Measurements from ENCODE around the gene BARHL2.

The BARHL2 gene

DNA sequence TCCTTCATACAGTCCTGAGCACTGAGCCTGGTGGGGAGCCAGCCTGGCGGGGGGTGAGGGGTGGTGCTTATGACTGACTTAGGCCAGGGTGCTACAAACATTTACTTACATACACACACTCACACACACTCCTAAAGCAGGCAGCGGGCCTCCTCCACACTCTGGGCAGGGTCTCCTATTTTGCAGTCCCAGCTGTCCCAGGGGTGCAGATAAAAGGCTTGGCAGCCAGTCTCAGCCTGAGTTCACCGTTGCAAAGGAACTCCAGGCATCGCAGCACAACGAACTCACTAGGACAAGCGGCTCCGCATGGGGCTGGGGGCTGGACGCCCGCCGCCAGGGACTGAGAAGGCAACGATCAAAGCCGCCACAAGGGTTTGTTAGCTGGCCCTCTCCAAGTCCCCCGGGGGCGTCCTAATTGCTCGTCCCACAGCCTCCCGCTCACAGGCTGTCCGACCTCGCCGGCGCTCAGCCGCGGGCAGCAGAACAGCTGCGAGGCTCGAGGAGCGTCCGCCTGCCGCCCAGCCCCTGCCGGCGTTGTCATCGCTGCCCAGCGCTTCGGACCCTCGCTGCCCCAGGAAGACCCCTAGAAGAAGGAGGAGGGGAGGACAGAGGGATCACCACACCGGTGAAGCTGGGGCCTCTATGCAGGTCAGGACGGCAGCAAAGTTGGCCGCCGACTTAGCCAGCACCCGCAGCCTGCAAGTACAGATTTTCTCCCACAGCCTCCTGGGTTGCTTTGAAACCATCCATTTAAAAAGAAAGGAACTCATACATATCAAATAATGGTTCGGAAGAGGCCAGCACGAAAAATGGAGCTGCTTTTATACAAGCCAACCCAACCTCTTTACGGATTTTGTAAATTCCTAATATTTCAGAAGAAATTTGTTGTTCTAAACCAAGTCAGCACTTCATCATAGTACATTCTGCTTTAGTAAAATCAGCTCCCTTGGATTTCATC, 6.2 kb downstream of the BARHL2 start:
- no peak for DNase-seq (ENCODE audit: low spot score)

GRCh38 chr1:90709535-90709934, 7.6 kb downstream of the BARHL2 start:
- no peak for DNase-seq (ENCODE audit: low spot score)

DNA sequence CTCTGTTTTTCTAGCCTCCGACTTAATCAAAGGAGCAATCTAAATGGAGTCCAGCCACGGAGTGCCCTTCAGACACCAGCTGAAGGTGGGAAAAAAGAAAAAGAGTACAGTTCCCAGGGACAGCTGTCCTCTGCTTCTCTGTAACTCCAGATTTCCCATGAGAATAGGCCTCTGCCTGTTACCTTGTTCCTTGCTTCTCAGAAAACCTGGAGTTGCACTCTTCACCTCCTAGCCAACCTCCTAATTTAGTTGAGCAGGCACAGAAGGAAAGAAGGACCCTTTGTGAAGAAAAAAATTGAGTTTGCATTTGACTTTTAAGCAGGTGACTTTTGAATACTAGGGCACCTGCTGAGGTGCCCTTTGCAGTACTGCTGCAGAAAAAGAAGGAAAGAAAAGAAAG, 8.3 kb downstream of the BARHL2 start:
- no peak for DNase-seq (ENCODE audit: low spot score)

DNA sequence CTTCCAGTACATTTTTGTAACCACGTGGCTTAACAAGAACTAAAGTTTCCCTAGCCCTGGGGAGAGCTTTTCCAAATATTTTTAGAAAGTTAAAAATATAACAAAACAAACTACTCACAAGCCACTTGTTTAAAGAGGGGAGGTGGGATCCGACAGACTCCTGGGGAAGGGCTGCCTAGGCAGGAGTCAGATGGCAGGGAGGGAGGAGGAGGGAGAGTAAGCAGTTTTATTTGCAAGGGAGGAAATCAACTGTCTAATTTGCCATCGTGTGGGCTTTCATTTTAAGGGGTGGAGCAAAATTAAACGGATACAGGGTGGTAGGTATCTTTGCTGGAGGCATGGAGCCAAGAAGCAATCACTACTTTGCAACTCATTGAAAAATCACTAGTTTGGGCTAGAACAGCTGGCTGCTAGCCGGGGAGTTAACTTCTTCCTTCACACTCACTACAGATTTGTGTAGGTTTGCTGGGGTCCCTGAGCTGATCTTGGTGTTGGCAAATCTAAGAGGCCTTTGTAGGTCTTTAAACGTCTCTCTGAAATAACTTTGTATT, 8.8 kb downstream of the BARHL2 start:
- no peak for DNase-seq (ENCODE audit: low spot score)

- no peak for DNase-seq (ENCODE audit: low spot score)
These were observed 9.8 kb downstream of the BARHL2 start for GRCh38 chr1:90707363-90707710.

GRCh38 chr1:90706437-90707362, 10.4 kb downstream of the BARHL2 start:
- DNase-seq (ENCODE audit: low spot score), result no peak

DNA sequence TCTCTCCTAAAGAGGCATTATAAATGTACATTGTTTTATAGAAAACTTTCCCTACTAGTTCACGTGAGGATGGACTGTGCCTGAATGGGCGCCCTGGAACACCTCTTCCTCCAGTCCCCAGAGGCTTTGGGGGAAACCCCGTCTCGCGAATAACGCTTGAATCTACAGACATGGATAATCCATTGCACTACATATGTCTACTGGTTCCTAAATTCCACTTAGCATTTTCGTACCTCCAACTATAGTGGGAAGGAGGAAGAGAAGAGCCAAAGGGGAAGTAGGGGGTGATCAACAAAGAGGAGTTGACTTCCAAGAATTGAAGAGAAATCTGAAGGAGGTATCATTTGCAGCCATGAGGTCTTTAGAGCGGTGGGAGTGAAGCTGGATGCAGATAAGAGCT, 11.1 kb downstream of the BARHL2 start:
- no peak for DNase-seq (ENCODE audit: low spot score)

DNA sequence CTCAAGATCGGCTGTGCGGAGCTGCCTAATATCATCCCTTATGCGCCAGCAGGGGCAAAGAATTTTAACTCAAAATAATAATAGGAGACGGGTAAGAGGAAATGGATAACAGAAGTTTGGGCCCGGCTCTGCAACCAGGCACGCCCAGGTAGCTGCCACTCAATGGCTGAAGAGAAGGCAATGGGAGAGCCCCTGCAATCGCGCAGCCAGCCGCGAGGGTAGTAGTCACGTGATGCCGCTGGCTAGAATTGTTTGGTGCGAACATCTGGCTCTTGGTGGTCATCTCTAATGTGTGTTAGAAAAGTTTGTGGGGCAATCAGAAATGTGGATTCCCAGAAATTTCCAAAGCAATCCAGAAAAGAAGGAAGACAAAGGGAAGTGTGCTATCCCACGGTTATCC, 12.3 kb downstream of the BARHL2 start:
- no peak for DNase-seq (ENCODE audit: low spot score)

- DNase-seq (ENCODE audit: low spot score), result no peak
These were observed 22.3 kb downstream of the BARHL2 start for GRCh38 chr1:90694846-90695245.

GRCh38 chr1:90687747-90688146, 29.4 kb downstream of the BARHL2 start:
- DNase-seq (ENCODE audit: low spot score), result no peak

- DNase-seq (ENCODE audit: low spot score), result no peak
These were observed 41.8 kb downstream of the BARHL2 start for GRCh38 chr1:90675161-90675847.

DNA sequence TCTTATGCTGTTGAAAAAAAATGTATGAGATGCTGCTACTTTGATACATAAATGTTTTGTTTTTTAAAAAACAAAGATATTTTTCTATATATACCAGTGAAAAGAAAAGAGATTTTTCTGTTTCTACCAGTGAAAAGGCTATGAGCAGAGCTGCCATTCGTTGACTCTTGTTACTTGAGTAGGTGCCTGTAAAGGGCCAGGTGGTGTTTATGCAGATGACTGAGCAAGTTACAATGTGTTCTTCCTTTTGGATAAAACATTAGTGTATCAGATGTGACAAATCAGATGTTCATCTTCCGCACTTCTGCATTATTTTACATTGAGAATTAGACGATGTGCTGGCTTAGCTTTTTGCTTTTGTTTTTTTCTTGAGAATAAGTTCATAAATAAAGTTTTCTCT, 45.4 kb downstream of the BARHL2 start:
- DNase-seq (ENCODE audit: low spot score), result no peak

DNA sequence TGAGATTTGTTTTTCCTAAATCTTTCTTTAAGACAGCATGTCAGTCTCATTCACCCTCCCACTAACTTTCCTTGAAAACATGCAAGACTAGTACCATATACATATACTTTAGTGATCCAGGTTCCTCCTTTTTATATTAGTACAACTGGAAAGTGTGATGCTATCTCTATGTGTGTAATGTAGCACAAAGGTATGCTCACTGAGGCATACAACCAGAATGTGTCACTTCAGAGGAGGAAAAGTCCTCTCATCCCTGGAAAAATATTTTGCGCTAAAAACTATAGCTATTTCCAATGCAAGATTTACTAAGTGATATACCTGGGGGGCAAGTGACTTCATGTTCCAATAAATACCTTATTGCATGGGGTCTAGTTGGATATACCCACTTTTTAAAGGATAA, 45.9 kb downstream of the BARHL2 start:
- no peak for DNase-seq (ENCODE audit: low spot score)
